Activated T-cell treated with anti-CD3 and anti-CD28 coated beads for 1 hour (primary cell): ENCODE measurements around the gene SLC10A2.
"Not testable (repeated sequence)": the region's sequence is repeated elsewhere in the genome, so short reads cannot be mapped to it uniquely, and the experiment has no call there.

Source experiments
- DNase-seq: peaks from one replicate; pipeline ENCODE4 v3.0.0-alpha.2; 2020; ENCODE audit warnings: low read depth

The SLC10A2 gene

GRCh38 chr13:103066079-103066780, at the start of gene SLC10A2:
SLC10A2 (minus strand) TSS chr13:103066417; CDS start chr13:103066249, 168 bp downstream.
- DNase-seq, result no peak

- DNase-seq, result no peak
Measured at GRCh38 chr13:103107580-103107979, 41.4 kb upstream of the SLC10A2 start.

- no peak for DNase-seq
Measured at GRCh38 chr13:103104340-103104739, 38.1 kb upstream of the SLC10A2 start.

GRCh38 chr13:103103456-103103855, 37.2 kb upstream of the SLC10A2 start:
- not testable (repeated sequence) for DNase-seq

GRCh38 chr13:103102482-103102881, 36.3 kb upstream of the SLC10A2 start:
- no peak for DNase-seq

GRCh38 chr13:103101901-103102300, 35.7 kb upstream of the SLC10A2 start:
- DNase-seq, result no peak

- DNase-seq, result no peak
Measured at GRCh38 chr13:103101500-103101899, 35.3 kb upstream of the SLC10A2 start.

- no peak for DNase-seq
Measured at GRCh38 chr13:103100830-103101229, 34.6 kb upstream of the SLC10A2 start.

- DNase-seq, result no peak
Measured at GRCh38 chr13:103099722-103100293, 33.6 kb upstream of the SLC10A2 start.

GRCh38 chr13:103098535-103098934, 32.3 kb upstream of the SLC10A2 start:
- DNase-seq, result no peak

GRCh38 chr13:103097366-103097928, 31.2 kb upstream of the SLC10A2 start:
- no peak for DNase-seq

GRCh38 chr13:103093649-103094048, 27.4 kb upstream of the SLC10A2 start:
- DNase-seq, result not testable (repeated sequence)

GRCh38 chr13:103087275-103087674, 21.1 kb upstream of the SLC10A2 start:
- no peak for DNase-seq

- DNase-seq, result no peak
Measured at GRCh38 chr13:103081435-103081834, 15.2 kb upstream of the SLC10A2 start.

- DNase-seq, result no peak
Measured at GRCh38 chr13:103078158-103078557, 11.9 kb upstream of the SLC10A2 start.

GRCh38 chr13:103068836-103069235, 2.6 kb upstream of the SLC10A2 start:
- DNase-seq, result no peak

- DNase-seq, result no peak
Measured at GRCh38 chr13:103067751-103068555, 1.7 kb upstream of the SLC10A2 start.

GRCh38 chr13:103066781-103067345, 646 bp upstream of the SLC10A2 start:
- DNase-seq, result no peak

- DNase-seq, result no peak
Measured at GRCh38 chr13:103063376-103063775, 2.8 kb downstream of the SLC10A2 start.

- DNase-seq, result no peak
Measured at GRCh38 chr13:103062079-103062478, 4.1 kb downstream of the SLC10A2 start.

- DNase-seq, result no peak
Measured at GRCh38 chr13:103056008-103056407, 10.2 kb downstream of the SLC10A2 start.

GRCh38 chr13:103055166-103055565, 11.1 kb downstream of the SLC10A2 start:
- no peak for DNase-seq
